Ecto neural progenitor cell (in vitro differentiated cells): Measurements from ENCODE around the gene UGT3A1.
"Not testable (repeated sequence)": the region's sequence is repeated elsewhere in the genome, so short reads cannot be mapped to it uniquely, and the experiment has no call there.

Experiments
- DNase-seq: peaks from one replicate; pipeline ENCODE4 v3.0.0-alpha.2; 2018; ENCODE audit warnings: low spot score

Gene UGT3A1, protein sequence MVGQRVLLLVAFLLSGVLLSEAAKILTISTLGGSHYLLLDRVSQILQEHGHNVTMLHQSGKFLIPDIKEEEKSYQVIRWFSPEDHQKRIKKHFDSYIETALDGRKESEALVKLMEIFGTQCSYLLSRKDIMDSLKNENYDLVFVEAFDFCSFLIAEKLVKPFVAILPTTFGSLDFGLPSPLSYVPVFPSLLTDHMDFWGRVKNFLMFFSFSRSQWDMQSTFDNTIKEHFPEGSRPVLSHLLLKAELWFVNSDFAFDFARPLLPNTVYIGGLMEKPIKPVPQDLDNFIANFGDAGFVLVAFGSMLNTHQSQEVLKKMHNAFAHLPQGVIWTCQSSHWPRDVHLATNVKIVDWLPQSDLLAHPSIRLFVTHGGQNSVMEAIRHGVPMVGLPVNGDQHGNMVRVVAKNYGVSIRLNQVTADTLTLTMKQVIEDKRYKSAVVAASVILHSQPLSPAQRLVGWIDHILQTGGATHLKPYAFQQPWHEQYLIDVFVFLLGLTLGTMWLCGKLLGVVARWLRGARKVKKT

DNA sequence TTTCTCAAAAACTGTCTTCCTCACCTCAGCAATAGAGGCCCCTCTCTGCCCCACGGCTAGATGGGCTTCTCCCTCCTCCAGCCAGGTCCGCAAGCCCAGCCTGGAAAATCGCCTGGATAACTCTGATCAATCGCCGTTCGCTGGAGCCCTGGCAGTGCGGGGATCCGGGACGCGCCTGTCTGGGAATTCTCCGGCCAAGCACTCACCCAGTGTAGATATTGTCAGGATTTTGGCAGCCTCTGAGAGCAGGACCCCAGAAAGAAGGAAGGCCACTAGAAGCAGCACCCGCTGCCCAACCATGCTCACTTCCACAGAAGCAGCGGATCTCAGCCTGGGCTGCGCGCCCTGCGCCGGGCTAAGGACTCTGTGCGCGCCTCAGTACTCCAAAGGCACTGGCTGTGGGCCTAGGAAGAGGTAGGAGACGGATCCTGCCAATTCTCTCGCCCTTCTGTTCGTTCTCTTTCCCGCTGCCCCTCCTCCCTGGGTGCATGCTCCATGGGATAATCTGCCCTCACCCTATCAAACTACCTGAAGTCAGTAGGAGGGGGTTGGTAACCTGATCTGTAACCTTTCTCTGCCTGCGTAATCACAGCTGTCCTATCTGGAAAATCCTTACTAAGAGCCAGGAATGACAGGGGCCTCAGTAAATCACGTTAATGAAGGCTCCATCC lies at the start of gene UGT3A1:
Gene UGT3A1, minus strand, starts transcription at position 450 of the 671 bp plus-strand sequence. Its CDS starts 150 bp downstream, at position 300.
- peak; percentile 71 for DNase-seq

DNA sequence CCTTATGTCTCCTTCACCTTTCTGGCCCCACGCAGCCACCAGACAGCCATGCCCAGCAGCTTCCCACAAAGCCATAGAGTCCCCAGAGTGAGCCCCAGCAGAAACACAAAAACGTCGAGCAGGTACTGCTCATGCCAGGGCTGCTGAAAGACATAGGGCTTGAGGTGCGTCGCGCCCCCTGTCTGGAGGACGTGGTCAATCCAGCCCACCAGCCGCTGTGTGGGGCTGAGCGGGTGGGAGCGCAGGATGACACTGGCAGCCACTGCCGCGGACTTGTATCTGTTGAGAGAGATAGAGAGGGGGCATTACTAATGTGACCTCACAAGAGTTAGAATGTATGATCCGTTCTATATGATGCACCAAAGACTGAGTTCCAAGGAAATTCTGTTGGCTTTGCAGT lies 44.5 kb upstream of the UGT3A1 start:
- DNase-seq: no peak

DNA sequence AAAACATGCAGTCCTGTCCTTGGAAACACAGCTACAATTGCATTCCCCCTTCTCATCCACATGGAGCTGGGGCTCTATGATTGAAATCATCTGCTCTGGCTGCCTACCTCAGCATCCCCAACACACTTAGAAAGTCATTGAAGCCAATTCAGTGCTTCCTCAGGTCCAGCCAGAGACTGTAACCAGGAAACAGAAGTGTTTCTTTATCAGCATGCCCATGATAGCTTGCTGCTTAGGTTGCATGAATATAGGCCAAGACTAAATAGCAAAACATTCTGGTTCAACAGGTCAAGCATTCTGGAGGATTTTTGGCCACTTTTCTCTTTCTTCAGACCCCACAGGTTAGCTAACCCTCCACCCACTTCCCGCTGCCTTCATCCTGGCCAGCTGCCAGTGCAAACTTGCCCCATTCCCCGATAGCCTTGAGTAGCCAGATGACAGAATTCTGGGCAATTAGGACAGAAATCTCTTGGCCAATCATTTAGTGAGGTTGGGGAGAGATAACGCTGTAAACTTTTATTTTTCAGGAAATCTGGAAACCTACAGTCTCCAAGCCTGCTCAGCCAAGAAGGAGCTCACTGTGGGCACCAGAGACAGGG lies 43.4 kb upstream of the UGT3A1 start:
- DNase-seq: not testable (repeated sequence)

DNA sequence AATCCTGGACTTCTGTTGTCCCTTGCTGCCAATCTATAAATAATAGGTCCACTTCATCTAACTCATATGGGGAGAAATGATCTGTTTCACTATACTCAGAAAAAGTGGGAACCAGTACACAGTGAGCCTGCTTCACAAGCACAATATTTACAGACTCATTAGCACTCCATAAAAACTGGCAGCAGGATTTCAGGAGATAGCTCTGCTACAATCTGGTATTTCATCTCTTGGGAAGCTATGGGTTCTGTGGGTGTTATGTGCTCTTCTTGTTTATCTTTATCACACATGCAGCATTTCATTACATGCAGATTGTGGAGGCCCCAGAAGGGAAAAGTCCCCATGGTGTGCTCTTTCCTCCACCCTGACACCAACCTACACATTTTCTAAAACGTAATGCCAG lies 42.3 kb upstream of the UGT3A1 start:
- no peak for DNase-seq

DNA sequence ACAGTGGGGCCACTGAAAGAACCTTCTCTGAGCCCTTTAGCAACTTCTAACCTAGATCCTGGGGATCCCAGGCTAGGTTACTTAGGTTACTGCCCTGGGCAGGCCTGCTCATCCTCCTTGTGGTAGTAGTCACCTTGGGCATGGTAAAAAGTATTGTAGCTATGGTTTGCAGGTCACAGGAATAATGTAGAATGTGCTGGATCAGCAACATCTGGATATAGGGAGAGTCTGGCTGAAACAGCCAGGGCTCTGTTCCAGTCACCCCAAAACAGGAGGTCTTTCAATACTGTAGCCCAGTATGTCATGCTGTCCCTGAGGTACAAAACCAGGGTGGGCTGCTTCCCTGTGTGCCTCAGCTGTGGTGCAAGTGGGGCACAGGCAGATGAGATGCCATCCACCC lies 41.9 kb upstream of the UGT3A1 start:
- DNase-seq: no peak

DNA sequence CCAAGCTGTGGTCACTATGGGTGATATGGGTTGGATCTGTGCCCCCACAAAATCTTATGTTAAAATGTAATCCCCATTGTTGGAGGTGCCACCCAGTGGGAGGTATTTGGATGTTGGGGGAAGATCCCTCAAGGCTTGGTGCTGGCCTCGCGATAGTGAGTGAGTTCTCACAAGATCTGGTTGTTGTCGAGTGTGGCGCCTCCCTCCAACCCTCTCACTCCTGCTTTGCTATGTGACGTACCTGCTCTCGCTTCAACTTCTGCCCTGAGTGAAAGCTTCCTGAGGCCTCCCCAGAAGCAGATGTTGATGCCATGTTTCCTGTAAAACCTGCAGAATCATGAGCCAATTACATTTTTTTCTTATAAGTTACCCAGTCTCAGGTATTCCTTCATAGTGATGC lies 40.0 kb upstream of the UGT3A1 start:
- no peak for DNase-seq

DNA sequence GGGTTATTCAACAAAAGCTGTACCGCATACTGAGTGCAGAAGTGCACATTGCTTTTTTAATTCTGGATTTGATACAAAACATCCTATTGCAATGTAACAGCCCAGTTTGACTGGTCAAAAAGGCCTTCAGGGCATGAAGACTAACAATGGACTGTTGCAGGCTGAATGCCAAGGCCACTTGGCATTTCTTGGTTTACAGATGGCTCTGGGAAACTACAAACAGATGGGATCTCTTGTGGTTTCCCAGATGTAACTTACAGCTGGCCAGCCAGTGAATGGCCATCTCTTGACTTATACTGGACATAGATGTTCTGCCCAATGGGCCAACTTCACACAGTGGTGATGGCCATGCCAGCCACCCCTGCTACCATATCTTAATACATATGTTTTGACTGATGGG lies 38.7 kb upstream of the UGT3A1 start:
- no peak for DNase-seq

DNA sequence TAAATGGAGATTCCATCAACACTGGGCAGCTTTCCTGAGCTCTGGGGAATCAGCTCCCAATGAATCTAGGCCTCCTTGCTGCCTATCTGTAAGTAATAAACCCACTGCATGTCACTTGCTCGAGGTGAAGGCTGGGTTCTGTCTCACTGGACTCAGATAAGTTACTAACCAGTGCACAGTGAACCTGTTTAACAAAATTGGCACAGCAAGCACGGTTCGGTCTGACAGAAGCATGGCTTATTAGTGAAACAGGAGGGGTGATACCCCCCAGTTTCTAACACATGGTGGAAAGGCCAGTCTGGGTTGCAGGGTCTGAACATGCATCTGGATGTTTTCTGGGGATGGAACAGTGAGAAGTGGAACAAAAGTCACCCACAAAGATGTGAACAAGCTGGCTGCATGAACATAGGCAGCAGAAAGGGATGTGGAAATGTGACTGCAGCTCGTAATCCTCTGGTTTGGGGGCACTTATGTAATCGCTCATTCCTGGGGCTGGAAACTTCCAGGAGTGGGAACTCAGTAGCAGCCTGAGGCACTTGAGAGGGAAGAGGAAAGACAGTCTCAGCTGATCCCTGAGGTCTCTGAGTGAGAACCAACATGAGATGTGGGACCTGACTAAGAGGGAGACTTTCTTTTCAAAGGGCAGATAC lies 37.8 kb upstream of the UGT3A1 start:
- DNase-seq: no peak

DNA sequence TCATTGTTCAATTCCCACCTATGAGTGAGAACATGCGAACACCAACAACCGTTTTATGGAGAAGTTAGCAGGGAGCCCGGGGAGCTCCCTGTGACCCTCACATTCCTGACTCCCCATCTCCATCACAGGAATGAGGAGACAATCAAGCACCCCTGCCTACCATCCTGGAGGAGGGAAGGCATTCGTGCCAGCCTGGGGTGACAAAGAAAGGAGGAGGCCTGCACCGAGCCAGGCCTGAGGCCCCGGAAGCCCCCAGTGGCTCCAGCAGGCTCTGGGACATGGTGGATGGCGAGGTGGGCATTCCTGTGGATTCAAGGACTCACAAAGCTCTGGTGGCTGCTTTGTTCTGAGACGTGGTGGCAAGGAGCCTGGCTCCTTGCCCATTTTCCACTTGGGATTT lies 36.5 kb upstream of the UGT3A1 start:
- DNase-seq: no peak

DNA sequence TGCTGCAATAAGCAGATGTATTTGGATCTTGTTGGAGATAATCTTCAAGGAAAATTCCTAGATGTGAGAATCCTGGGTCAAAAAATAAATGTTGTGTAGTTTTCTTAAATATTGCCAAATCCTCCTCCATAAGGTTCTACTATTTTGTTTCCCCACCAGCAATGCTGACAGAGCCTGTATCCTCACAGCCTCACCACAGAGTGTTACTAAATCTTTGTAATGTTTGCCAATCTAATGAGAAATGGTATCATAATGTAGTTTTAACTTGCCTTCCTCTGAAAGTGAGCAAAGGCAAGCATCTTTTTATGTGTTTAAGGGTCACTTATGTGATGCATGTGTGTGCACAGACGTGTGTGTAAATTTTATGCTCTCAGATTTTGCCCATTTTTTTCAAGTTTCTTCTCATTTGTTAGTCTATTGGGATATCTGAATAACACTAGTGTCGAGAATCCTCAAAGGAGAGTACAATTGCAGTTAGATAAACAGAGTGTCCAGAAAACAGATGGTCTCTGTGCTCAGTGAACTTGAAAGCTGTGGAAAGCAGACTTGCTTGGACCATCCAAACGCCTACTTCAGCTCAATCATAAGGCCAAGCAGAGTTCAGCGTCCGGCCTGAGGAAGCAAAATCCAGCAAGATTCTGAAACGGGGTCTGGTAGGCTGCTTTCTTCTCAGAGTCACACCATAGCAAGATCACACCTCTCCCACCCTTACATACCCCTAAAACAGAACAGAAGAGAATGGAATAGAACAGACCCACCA lies 35.7 kb upstream of the UGT3A1 start:
- no peak for DNase-seq

DNA sequence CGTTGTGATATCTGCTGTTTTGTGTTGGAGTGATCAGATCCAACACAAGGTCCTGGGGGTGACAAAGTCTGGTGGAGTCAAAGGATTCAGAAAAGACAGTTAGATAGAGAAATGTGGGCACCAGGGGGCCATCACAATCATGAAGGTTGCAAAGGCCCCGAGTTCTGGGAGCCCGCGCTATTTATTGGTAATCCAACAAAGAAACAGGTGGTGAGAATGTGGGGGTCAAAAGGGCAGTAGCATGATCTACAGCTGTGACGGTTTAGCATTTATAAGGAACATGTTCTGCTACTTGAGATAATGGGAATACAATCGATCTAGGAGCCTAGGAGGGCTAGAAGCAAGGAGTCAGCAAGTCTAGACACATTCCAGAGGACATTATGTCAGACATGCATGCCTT lies 31.1 kb upstream of the UGT3A1 start:
- DNase-seq: not testable (repeated sequence)

DNA sequence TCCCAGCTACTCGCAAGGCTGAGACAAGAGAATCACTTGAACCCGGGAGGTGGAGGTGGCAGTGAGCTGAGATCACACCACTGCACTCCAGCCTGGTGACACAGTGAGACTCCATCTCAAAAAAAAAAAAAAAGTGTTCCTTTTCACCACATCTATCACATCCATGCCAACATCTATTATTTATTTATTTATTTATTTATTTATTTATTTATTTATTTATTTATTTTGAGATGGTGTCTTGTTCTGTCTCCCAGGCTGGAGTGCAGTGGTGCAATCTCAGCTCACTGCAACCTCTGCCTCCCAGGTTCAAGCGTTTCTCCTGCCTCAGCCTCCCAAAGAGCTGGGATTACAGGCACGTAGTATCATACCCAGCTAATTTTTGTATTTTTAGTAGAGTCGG lies 28.4 kb upstream of the UGT3A1 start:
- DNase-seq: not testable (repeated sequence)

DNA sequence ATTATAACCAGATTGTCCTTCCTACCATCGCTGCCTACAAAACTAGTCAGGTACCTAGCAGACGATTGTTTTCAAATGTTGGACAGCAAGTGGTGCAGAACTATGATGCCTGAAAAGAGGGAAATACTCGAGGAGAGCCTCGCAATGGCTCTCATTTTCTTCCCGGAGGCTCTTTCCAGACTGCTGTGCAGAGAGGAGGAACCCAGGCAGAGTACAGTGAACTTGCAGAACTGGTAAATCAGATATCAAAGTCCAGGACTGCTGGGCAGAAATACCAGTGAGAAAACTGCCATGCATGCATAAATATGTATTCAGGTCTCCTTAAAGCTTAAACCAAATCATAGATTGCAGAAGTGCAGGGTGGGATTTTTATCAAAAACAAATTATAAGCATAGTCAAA lies 26.4 kb upstream of the UGT3A1 start:
- no peak for DNase-seq

DNA sequence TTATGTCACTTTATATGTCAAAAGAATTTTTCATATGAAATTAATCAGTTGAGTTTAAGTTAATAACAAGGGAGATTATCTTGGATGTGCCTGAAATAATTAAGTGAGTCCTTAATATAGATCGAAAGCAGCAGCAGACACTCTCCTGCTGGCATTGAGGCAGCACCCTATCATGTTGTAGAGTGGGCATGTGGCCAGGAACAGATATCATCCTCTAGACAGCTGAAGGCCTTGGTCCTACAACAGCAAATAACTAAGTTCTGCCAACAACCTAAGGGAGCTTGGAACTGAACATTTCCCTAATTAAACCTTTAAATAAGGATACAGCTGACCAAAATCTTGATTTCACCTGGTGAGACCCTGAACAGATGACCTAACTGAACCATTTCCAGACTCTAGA lies 25.8 kb upstream of the UGT3A1 start:
- DNase-seq: no peak

DNA sequence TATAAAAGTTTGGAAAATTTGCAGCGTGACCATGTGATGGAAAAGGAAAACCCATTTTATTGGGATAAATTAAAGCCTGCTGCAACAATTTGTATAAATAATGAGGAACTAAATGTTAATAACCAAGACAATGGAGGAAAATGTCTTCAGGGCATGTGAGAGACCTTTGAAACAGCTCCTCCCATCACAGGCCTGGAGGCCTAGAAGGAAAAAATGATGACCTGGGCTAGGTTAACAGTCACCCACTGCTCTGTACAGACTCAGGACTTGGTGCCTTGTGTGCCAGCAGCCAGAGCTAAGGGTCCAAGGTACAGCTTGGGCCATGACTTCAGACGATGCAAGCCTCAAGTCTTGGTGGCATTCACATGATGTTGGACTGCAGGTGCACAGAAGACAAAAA lies 22.0 kb upstream of the UGT3A1 start:
- DNase-seq: no peak

DNA sequence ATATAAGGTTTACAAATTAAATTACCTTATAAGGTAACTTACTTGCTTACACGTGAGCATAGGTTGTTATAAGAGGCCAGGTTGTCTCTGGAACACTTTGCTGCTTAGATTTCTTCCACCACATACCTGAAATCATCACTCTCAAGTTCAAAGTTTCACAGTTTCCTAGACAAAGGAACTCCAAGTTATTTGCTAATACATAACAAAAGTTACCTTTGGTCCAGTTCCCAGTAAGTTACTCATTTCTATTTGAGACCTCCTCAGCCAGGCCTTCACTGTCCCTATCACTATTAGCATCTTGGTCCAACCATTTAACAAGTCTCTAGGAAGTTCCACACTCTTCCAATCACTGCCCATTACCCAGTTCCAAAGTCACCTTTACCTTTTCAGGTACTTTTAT lies 18.5 kb upstream of the UGT3A1 start:
- no peak for DNase-seq

DNA sequence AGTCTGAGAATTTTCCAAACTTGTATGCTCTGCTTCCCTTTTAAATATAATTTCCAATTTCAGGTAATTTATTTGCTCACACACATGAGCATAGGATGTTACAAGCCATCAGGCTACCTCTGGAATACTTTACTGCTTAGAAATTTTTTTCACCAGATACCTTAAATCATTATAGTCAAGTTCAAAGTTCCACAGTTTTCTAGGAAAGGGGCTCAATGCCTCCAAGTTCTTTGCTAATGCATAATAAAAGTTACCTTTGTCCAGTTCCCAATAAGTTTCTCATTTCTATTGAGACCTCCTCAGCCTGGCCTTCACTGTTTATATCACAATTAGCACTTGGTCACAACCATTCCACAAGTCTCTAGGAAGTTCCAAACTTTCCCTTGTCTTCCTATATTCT lies 16.2 kb upstream of the UGT3A1 start:
- no peak for DNase-seq

DNA sequence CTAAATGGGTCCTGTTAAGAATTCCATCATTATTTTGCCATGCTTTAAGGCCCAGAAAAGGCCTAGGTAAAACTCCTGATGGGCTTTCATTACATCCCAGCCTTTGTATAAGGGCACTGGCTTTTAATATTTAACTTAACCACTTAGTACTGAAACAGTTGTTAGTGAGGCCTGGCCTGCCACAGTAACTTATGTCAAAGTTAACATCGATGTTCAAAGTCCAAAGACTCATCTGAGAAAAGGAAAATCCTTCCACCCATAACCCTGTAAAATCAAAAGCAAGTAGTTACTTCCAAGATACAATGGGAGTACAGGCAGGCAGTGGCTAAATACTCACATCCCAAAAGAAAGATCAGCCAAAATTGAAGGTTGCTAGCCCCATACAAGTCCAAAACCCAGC lies 15.0 kb upstream of the UGT3A1 start:
- no peak for DNase-seq

DNA sequence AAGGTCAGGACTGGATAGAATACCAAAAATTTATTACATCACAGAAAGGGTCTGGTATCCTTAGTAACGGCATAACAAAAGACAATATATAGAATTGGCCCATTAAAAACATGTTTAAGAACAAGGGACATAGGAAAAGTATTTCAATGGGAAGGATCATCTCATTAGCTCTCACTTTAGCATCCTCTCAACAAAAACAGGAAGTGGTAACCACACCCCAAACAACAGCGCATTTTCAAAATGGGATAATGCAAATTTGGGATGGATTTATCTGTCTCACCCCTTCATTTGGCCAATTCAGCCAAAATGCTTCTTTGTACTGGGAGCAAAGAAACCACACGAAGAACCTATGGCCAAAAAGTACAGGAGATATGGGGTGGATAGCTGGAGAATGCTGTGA lies 9.8 kb upstream of the UGT3A1 start:
- no peak for DNase-seq

DNA sequence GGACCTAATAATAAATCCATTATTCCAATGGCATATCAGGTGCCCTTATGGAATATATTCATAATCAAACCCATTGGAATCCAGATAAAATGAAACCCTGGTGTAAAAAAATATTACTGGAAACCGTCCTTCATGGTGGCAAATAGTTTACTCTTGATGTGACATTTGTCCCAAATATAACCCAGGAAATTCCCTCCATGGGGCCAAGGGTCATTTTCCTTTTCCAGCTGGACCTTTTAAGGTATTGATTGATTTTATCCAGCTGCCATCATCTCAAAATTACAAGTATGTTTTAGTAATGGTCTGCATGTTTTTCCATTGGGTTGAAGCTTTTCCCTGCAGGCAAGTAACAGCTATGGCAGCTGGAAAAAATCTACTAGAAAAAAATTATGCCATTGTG lies 8.4 kb upstream of the UGT3A1 start:
- no peak for DNase-seq

DNA sequence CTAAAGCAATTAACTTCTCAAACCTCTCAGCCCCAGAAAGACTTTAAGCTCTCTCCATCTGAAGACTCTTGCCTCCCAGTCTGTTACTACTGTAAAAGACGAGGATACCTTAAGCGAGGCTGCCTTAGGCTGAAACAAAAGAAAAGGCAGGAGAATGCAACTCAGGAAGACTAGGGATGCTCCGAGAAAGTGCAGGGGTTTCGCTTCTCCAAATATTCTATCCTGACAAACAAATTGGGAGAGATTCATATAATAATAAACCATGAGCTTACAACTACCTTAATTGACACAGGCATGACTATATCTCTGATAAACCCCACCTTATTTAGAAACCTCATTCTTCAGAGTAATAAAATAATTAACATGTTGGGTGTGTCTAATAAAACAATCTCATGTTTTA lies 4.9 kb upstream of the UGT3A1 start:
- no peak for DNase-seq

DNA sequence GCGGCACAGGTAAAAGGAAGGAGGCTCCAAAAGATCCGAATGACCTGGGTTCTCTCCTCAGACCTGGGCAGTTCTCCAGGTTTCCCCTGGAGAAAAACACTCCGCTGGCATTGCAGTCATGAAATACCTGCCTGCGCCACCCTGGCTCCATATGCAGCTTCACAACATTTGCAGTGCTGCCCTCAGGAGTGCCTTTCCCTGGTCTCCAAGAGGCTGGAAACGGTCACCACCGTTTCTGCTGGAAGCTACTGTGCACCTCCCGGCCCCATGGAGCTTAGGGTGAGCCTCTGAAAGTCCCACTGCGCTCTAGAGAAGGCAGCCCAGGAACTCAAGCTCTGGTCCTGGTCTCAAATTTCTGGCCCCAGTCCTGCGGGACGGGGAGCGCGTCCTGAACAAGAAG lies 670 bp downstream of the UGT3A1 start:
- no peak for DNase-seq
